H7 (cell line): ENCODE results near the gene SHROOM3. TPM values are rescaled to one million over a fixed set of nuclear protein-coding genes. Genes with fewer than 3 reads are reported as not detected.
"Not testable (repeated sequence)": the region's sequence is repeated elsewhere in the genome, so short reads cannot be mapped to it uniquely, and the experiment has no call there.

Experiments used
- DNase-seq: peaks from one replicate; pipeline ENCODE4 v3.0.0; 2012
- H3K27me3 ChIP-seq: 2 replicates; pipeline ENCODE4 v1.6.0; 2011; ENCODE audit warnings: mild to moderate bottlenecking, low read length; ENCODE audit not compliant: control insufficient read depth, insufficient read depth
- H3K36me3 ChIP-seq: replicated peaks from 2 replicates; pipeline ENCODE4 v1.5.1; 2011; ENCODE audit warnings: low read length; ENCODE audit not compliant: control insufficient read depth, insufficient read depth
- H3K4me3 ChIP-seq: 2 replicates; pipeline ENCODE4 v1.5.1; 2011; ENCODE audit warnings: low read depth, mild to moderate bottlenecking, control low read depth, low read length, moderate library complexity; ENCODE audit not compliant: insufficient read depth
- total RNA-seq: library from RNA; depleted of rRNA; stranded (reverse); fragments of >200 nt; shearing (Covaris generic); gene quantifications from 2 replicates; pipeline ENCODE4 v1.2.3, GENCODE V29; 2014

SHROOM3 gene
- total RNA-seq, 1 experiment from 2014 or later = 52.8 TPM

GRCh38 chr4:76718021-76718420 lies 283.0 kb downstream of the SHROOM3 start:
- H3K36me3 ChIP-seq = no peaks in the 10 kb centered on the region
- H3K27me3 ChIP-seq = no peaks in the 10 kb centered on the region
- no peak overlapping the region for H3K4me3 ChIP-seq
- DNase-seq = no peak

DNA sequence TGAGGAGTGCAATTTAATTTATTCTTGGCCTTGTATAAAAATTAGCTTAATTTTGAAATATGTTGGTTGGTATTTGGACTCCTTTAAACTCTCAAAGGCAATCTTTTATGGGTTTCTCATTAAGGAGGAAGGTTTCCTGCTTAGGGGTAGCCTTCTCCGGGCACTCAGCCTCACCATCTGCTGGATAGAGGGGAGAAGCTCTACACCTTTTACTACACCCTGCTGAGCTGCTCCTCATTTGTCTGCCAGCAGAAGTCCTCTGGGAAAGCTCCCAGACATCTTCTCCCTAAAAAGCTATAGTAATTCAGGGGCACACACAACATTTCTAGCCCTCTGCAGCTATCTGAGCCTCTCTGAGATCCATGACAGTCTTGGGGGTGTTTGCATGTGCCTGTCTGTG lies 283.8 kb downstream of the SHROOM3 start:
- DNase-seq = peak; percentile 60
- Histone ChIP-seq H3K36me3 (no peaks in the 10 kb centered on the region), H3K4me3 (no peak overlapping the region), H3K27me3 (no peaks in the 10 kb centered on the region)

DNA sequence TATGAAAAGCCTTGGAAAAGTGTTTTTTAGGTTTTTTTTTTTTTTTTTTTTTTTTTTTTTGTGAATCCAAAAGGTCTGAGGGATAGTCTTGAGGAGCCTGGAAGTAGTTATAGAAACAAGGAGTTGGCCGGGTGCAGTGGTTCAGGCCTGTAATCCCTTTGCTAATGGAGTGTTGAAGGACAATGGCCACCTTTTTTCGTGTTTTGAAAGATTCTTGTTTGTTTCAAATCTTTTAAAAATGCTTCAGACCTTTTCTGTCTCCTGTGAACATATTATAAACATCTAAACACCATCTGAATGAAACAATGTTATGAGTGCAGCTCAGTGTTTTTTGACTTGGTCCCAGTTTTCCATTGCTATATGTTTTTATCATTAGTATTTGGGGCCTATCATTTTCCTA lies 285.1 kb downstream of the SHROOM3 start:
- Histone ChIP-seq H3K4me3 (no peak overlapping the region), H3K36me3 (no peaks in the 10 kb centered on the region), H3K27me3 (no peaks in the 10 kb centered on the region)
- no peak for DNase-seq

- H3K4me3 ChIP-seq, H3K27me3 ChIP-seq, H3K36me3 ChIP-seq, DNase-seq: not testable (repeated sequence)
These were observed 287.1 kb downstream of the SHROOM3 start for GRCh38 chr4:76722146-76722545.

DNA sequence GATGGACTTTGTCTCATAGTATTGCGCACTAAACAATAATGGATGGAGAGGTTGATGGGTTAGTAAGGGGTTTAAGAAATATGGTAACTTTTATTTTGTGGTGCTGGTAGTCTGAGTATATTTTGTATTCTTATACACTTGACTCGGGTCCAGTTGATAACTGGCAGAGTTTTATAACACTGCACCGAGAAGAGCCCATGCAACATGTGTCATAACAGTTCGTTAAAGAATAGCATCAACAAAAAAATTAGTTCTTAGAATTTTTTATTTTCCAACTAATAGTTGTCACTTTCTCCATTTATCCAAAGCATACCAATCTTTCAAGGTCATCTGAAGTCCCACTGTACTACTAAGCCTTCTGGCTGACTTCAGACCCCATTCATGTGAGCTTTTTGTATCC lies 287.8 kb downstream of the SHROOM3 start:
- Histone ChIP-seq H3K27me3 (no peaks in the 10 kb centered on the region), H3K4me3 (no peak overlapping the region), H3K36me3 (no peaks in the 10 kb centered on the region)
- DNase-seq = no peak

DNA sequence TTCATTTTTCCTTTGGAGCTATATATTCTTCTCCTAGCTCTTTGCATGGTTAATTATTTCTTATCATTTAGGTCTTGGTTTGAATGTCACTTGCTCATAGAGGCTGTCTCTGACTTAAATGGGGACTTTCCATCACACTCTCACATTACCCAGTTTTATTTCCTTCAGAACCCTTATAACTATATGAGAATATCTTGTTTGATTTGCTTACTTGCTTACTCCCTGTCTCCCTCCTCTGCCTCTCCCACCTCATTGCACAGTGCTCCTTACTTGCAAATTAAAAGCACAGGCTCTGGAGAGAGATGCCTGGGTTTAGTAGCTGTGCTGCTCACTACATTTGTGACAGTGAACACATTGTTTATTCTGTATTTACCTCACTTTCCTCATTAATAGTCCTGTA lies 288.3 kb downstream of the SHROOM3 start:
- H3K4me3 ChIP-seq = no peak overlapping the region
- DNase-seq = no peak
- no peaks in the 10 kb centered on the region for H3K27me3 ChIP-seq
- no peaks in the 10 kb centered on the region for H3K36me3 ChIP-seq

DNA sequence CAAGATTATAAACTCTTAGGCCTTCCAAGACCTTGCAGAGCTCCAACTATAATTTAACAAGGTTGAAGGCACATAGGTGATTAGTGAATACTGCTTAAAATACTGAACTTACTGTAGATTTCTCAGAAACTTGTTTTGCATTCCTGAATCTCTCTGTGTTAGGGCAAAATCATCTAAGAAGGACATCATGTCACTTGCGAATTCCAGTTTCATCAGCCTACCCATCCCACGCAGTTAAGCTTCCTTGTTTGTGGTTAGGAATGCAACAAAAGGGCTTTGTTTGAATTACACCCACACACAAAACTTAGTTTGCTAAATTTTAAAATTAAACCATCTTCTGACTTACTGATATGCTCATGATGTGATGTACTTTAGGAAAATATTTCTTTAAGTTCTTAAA lies 288.9 kb downstream of the SHROOM3 start:
- Histone ChIP-seq H3K4me3 (no peak overlapping the region), H3K27me3 (no peaks in the 10 kb centered on the region), H3K36me3 (no peaks in the 10 kb centered on the region)
- no peak for DNase-seq

DNA sequence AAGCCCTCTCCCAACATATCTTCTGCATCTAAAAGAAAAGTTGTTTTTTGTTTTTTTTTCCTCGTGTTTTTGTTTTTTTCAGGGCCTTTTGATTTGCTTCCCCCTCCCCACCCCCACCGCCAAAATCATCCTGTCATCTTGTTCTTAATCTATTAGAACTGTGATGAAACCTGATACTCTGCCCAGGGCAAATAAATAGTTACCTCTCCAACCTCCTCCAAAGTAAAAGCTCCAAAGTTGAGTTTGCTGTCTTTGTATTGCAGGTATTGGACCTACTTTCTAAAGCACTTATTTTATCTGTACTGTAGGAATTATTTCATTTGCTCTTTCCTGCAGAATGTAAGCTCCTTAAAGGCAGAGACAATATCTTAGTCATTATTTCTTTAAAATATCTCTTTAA lies 290.0 kb downstream of the SHROOM3 start:
- no peak overlapping the region for H3K4me3 ChIP-seq
- no peaks in the 10 kb centered on the region for H3K27me3 ChIP-seq
- no peak for DNase-seq
- H3K36me3 ChIP-seq = no peaks in the 10 kb centered on the region

- no peaks in the 10 kb centered on the region for H3K36me3 ChIP-seq
- H3K4me3 ChIP-seq = no peak overlapping the region
- no peak for DNase-seq
- H3K27me3 ChIP-seq = no peaks in the 10 kb centered on the region
These were observed 291.1 kb downstream of the SHROOM3 start for GRCh38 chr4:76726176-76726575.

GRCh38 chr4:76726631-76727030 lies 291.6 kb downstream of the SHROOM3 start:
- H3K4me3 ChIP-seq = no peak overlapping the region
- no peaks in the 10 kb centered on the region for H3K36me3 ChIP-seq
- H3K27me3 ChIP-seq = no peaks in the 10 kb centered on the region
- no peak for DNase-seq

DNA sequence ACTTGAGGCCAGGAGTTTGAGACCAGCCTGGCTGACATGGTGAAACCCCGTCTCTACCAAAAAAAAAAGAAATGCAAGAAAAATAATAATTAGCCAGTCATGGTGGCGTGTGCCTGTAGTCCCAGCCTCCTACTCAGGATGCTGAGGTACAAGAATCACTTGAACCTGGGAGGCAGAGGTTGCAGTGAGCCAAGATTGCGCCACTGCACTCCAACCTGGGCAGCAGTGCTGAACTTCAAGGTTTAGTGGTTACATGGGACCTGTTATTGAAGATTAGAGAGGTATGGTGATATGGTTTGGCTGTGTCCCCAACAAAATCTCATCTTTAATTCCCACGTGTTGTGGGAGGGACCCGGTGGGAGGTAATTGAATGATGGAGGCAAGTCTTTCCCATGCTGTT lies 292.9 kb downstream of the SHROOM3 start:
- H3K36me3 ChIP-seq, H3K4me3 ChIP-seq, DNase-seq, H3K27me3 ChIP-seq: not testable (repeated sequence)

DNA sequence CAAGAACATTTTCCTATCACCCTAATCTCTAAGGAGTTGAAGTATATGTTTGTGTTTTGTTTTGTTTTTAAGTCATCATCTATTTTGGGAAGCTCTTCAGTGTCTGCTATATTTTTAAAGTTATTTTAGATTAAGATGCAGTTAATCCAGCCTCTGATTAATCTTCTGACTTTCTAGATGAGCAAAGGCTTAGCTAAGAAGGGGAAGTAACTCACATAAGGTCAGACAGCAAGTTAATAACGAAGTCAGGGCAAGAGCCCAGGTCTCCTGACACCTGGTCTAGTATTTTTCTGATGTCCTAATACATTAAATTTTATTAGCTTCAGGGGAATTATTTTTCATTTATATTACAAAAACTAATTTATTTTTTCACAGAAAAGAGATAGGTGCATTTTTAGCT lies 294.4 kb downstream of the SHROOM3 start:
- no peak for DNase-seq
- H3K4me3 ChIP-seq = no peak overlapping the region

GRCh38 chr4:76729980-76730379 lies 295.0 kb downstream of the SHROOM3 start:
- peaks cover 3% of the 10 kb centered on the region for H3K36me3 ChIP-seq
- no peaks in the 10 kb centered on the region for H3K27me3 ChIP-seq
- DNase-seq = no peak
- no peak overlapping the region for H3K4me3 ChIP-seq

More for the DNA sequence above, 294.4 kb downstream of the SHROOM3 start:
- no peaks in the 10 kb centered on the region for H3K27me3 ChIP-seq
- peaks cover 3% of the 10 kb centered on the region; the same call in 1 of the 2 replicates for H3K36me3 ChIP-seq

DNA sequence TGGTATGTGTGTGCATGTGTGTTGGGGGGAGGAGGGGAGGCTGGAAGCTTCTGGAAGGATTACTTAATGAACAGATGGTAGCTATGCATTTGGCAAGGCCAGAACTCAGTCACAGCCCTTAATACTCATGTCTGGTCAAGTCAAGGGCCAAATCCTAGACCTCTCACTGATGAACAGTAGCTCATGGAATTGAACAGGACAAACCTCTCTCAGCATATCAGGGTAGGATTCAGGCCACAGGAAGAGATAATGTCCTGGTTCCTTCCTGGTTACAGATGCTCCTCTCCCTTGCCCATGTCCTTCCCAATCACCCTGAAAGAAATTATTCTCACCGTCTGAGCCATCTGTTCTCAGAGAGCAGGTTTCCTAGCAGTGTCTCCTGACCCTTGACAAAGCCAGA lies 297.2 kb downstream of the SHROOM3 start:
- Histone ChIP-seq H3K36me3 (peaks cover 3% of the 10 kb centered on the region), H3K27me3 (no peaks in the 10 kb centered on the region), H3K4me3 (no peak overlapping the region)
- DNase-seq = no peak

DNA sequence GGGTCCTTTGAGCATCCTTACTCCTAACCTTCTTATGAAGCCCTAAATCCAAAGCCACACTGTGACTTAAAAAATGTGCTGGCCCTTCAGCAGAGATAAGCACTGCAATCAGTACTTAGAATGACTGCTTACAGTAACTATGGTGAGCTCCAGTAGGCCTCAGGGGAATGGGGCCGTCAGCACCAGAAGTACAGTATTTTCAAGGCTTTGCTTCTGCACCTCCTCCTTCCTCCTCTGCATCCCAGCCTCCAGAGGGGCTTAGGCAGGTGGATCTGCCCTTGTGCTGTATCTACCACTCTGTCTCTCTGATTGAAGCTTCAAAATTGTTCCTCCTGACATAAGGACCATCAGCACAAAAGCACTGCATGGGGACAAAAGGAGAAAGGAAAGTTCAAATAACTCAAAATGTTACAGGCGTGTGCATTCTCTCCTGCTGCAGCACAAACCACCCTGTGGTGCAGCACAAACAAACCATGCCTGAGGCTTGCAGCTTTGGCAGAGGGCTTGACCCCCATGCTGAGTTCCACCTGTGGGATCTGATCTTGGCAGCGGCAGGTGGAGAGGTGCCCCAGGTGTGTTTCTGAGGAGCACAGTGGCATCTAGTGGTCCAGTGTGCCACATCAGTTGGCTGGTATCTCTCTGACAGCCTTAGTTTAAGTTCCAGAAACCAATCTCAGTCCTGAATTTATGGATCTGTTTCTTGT lies 298.2 kb downstream of the SHROOM3 start:
- H3K4me3 ChIP-seq = no peak overlapping the region
- peak; percentile 84 for DNase-seq
- no peaks in the 10 kb centered on the region for H3K27me3 ChIP-seq
- peaks cover 3% of the 10 kb centered on the region for H3K36me3 ChIP-seq

DNA sequence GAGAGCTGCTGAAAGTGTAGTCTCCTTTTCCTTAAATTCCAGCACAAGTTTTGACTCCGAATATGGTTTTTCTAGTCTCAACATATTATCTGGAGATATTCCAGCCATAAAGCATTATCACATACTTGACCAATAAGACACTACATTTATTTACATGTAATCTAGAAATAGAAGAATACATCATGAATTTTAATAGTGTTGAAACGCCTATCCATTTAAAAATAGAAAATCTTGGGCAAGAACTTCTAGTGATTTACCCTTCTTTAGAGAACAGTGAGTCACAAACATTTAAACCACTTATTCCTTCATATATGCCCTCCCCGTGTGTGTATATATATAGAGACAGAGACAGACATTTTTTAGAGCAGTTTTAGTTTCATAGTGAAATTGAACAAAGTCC lies 301.4 kb downstream of the SHROOM3 start:
- DNase-seq = no peak
- H3K36me3 ChIP-seq = peaks cover 15% of the 10 kb centered on the region
- no peaks in the 10 kb centered on the region for H3K27me3 ChIP-seq
- no peak overlapping the region for H3K4me3 ChIP-seq
